ENCODE data around the gene SORCS2.

The SORCS2 gene

DNA sequence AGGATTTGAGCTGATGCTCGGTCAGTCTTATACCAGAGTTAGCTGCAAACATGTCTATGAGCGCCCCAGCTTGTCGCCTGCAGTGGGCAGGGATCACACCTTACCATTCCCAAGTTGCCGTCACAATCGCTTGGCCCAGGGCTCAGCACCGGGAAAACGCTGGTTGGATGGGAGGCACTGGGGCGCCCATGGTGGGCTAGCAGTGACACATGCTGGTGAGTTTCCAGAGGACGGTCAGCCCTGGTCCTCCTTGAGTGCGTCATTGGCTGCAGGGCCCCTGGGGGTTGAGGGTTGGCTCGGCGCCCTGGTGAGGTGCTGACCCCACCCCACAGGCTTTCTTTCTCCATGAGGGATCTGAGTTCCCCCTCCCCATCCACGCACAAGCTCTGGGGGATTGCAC lies 50.4 kb downstream of the SORCS2 start:
- no peaks in the 10 kb centered on the region for H3K4me1 ChIP-seq (ENCODE audit: insufficient read depth, low read length, severe bottlenecking)
- no peak overlapping the region for H3K4me3 ChIP-seq (ENCODE audit: low read depth, low read length, poor library complexity, severe bottlenecking)
- no peaks in the 10 kb centered on the region for H3F3A ChIP-seq (ENCODE audit: insufficient read depth, low read length)
- no peak for TF ChIP-seq EZH2 (IDR thresholded peaks at IDR 0.05; ENCODE audit: borderline replicate concordance, low read length)
- TF ChIP-seq, protein P1, sequence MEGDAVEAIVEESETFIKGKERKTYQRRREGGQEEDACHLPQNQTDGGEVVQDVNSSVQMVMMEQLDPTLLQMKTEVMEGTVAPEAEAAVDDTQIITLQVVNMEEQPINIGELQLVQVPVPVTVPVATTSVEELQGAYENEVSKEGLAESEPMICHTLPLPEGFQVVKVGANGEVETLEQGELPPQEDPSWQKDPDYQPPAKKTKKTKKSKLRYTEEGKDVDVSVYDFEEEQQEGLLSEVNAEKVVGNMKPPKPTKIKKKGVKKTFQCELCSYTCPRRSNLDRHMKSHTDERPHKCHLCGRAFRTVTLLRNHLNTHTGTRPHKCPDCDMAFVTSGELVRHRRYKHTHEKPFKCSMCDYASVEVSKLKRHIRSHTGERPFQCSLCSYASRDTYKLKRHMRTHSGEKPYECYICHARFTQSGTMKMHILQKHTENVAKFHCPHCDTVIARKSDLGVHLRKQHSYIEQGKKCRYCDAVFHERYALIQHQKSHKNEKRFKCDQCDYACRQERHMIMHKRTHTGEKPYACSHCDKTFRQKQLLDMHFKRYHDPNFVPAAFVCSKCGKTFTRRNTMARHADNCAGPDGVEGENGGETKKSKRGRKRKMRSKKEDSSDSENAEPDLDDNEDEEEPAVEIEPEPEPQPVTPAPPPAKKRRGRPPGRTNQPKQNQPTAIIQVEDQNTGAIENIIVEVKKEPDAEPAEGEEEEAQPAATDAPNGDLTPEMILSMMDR (IDR thresholded peaks at IDR 0.05; ENCODE audit: low read length), result no peak
- H3K79me2 ChIP-seq (ENCODE audit: insufficient read depth, low read length), result no peaks in the 10 kb centered on the region
- no peak overlapping the region for H3K27ac ChIP-seq (ENCODE audit: low read depth, low read length, poor library complexity, severe bottlenecking)
- H3K36me3 ChIP-seq (ENCODE audit: insufficient read depth, low read length), result no peaks in the 10 kb centered on the region
- no peaks in the 10 kb centered on the region for H3K9me3 ChIP-seq (ENCODE audit: low read length)
- H3K27me3 ChIP-seq (ENCODE audit: insufficient read depth, low read length), result no peaks in the 10 kb centered on the region
- H2AFZ ChIP-seq (ENCODE audit: low read length), result no peak overlapping the region
- H3K4me2 ChIP-seq (ENCODE audit: low read length), result no peak overlapping the region
- H4K20me1 ChIP-seq (ENCODE audit: insufficient read depth, low read length), result no peaks in the 10 kb centered on the region
- H3K9ac ChIP-seq (ENCODE audit: low read length), result no peak overlapping the region
- no peaks in the 10 kb centered on the region for H3K9me2 ChIP-seq (ENCODE audit: low read depth, low read length)

DNA sequence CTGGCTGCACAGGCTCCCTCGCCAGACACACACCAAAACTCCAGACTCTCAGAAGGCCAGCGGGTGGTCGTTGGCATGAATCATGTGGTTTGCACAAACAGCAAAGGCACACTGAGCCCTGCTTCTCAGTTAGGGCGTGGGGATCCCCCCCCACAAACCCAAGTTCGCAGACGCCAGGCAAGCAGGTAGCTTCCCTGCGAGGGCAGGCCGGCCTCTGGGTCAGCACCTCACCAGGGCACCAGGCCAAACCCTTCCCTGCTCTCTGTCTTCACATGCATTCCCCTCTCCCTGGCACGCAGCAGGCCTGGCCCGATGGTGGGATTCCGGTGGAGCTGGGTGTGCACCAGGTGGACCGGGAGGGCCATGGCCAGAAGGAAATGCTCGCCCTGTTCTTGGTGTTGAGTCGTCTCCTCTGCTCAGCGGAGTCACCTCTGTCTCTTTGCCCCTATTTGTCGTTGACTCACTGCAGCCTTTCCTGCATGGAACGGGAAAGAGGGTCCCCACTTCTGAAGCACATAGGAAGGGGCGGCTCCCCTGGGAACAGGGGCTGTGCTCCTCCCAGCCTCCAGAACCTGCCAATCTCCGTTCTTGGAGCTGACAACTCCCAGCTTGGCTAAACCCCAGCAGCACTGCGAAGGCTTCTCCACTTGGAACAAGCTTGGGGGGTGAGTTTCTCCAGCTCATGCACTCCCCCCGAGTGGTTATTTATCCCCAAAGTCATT lies 51.4 kb downstream of the SORCS2 start:
- H3K79me2 ChIP-seq (ENCODE audit: insufficient read depth, low read length), result no peaks in the 10 kb centered on the region
- H2AFZ ChIP-seq (ENCODE audit: low read length), result no peak overlapping the region
- H3K4me2 ChIP-seq (ENCODE audit: low read length), result no peak overlapping the region
- no peaks in the 10 kb centered on the region for H3K27me3 ChIP-seq (ENCODE audit: insufficient read depth, low read length)
- TF ChIP-seq EZH2 (IDR thresholded peaks at IDR 0.05; ENCODE audit: borderline replicate concordance, low read length), result no peak
- TF ChIP-seq, protein P1 (IDR thresholded peaks at IDR 0.05; ENCODE audit: low read length), result no peak
- H4K20me1 ChIP-seq (ENCODE audit: insufficient read depth, low read length), result no peaks in the 10 kb centered on the region
- no peaks in the 10 kb centered on the region for H3K9me2 ChIP-seq (ENCODE audit: low read depth, low read length)
- H3K9me3 ChIP-seq (ENCODE audit: low read length), result no peaks in the 10 kb centered on the region
- no peaks in the 10 kb centered on the region for H3K4me1 ChIP-seq (ENCODE audit: insufficient read depth, low read length, severe bottlenecking)
- H3K4me3 ChIP-seq (ENCODE audit: low read depth, low read length, poor library complexity, severe bottlenecking), result no peak overlapping the region
- H3K9ac ChIP-seq (ENCODE audit: low read length), result no peak overlapping the region
- H3F3A ChIP-seq (ENCODE audit: insufficient read depth, low read length), result no peaks in the 10 kb centered on the region
- H3K27ac ChIP-seq (ENCODE audit: low read depth, low read length, poor library complexity, severe bottlenecking), result no peak overlapping the region
- no peaks in the 10 kb centered on the region for H3K36me3 ChIP-seq (ENCODE audit: insufficient read depth, low read length)

DNA sequence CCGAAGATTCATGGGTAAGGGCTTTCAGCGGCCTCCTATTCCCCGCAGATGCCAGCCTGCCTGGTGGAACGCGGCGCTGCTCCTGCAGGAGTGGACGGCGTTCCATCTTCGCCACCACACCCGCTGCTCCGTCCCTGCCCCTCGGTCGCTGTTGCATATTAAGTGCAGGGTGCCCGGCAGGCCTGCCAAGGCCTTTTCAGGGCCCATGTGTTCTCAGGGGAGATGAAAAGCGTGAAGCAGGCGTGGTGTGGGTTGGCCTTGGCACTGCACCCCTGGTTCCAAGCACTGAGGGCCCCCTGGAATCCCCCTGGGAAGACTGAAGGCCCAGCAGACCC lies 52.0 kb downstream of the SORCS2 start:
- no peaks in the 10 kb centered on the region for H3K79me2 ChIP-seq (ENCODE audit: insufficient read depth, low read length)
- no peak overlapping the region for H3K4me2 ChIP-seq (ENCODE audit: low read length)
- no peaks in the 10 kb centered on the region for H3K27me3 ChIP-seq (ENCODE audit: insufficient read depth, low read length)
- no peaks in the 10 kb centered on the region for H3K4me1 ChIP-seq (ENCODE audit: insufficient read depth, low read length, severe bottlenecking)
- no peaks in the 10 kb centered on the region for H4K20me1 ChIP-seq (ENCODE audit: insufficient read depth, low read length)
- no peak overlapping the region for H3K27ac ChIP-seq (ENCODE audit: low read depth, low read length, poor library complexity, severe bottlenecking)
- H2AFZ ChIP-seq (ENCODE audit: low read length), result no peak overlapping the region
- H3K9me2 ChIP-seq (ENCODE audit: low read depth, low read length), result no peaks in the 10 kb centered on the region
- no peak overlapping the region for H3K4me3 ChIP-seq (ENCODE audit: low read depth, low read length, poor library complexity, severe bottlenecking)
- no peak for TF ChIP-seq EZH2 (IDR thresholded peaks at IDR 0.05; ENCODE audit: borderline replicate concordance, low read length)
- no peaks in the 10 kb centered on the region for H3F3A ChIP-seq (ENCODE audit: insufficient read depth, low read length)
- no peaks in the 10 kb centered on the region for H3K9me3 ChIP-seq (ENCODE audit: low read length)
- no peaks in the 10 kb centered on the region for H3K36me3 ChIP-seq (ENCODE audit: insufficient read depth, low read length)
- H3K9ac ChIP-seq (ENCODE audit: low read length), result no peak overlapping the region

DNA sequence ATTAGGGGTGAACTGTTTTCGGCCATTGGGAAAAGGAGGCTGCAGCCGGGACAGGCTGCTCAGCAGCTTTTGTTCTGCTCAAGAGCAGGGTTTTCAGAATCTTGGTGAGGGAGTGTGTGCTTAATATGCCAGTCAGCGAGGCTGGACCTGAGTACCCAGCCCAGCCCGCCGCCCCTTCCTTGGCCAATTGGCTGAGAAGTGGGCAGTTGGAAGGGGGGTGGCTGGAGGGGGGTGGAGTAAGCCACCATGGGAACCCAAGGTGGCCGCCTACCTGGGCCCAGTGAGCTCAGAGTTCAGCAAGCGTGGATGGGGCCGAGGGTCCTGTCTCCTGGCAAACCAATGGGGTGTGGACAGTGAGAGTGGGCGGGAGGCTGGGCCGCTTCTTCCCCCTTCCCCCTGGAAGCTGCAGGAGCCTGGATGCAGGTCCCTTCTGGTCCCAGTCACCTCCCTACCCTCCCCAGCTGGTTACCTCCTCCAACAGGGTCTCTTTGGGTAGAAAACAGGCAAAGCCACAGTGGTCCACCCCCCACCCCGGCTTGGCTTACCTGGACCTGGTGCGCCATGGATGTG lies 52.5 kb downstream of the SORCS2 start:
- no peaks in the 10 kb centered on the region for H3K9me2 ChIP-seq (ENCODE audit: low read depth, low read length)
- H3K9ac ChIP-seq (ENCODE audit: low read length), result no peak overlapping the region
- H3F3A ChIP-seq (ENCODE audit: insufficient read depth, low read length), result no peaks in the 10 kb centered on the region
- no peak overlapping the region for H3K4me3 ChIP-seq (ENCODE audit: low read depth, low read length, poor library complexity, severe bottlenecking)
- H3K4me2 ChIP-seq (ENCODE audit: low read length), result no peak overlapping the region
- no peak overlapping the region for H2AFZ ChIP-seq (ENCODE audit: low read length)
- H3K27ac ChIP-seq (ENCODE audit: low read depth, low read length, poor library complexity, severe bottlenecking), result no peak overlapping the region
- no peaks in the 10 kb centered on the region for H3K9me3 ChIP-seq (ENCODE audit: low read length)
- no peaks in the 10 kb centered on the region for H3K27me3 ChIP-seq (ENCODE audit: insufficient read depth, low read length)
- no peak for TF ChIP-seq EZH2 (IDR thresholded peaks at IDR 0.05; ENCODE audit: borderline replicate concordance, low read length)
- TF ChIP-seq, protein P1 (IDR thresholded peaks at IDR 0.05; ENCODE audit: low read length), result no peak
- H3K36me3 ChIP-seq (ENCODE audit: insufficient read depth, low read length), result no peaks in the 10 kb centered on the region
- no peaks in the 10 kb centered on the region for H3K79me2 ChIP-seq (ENCODE audit: insufficient read depth, low read length)
- no peaks in the 10 kb centered on the region for H4K20me1 ChIP-seq (ENCODE audit: insufficient read depth, low read length)
- no peaks in the 10 kb centered on the region for H3K4me1 ChIP-seq (ENCODE audit: insufficient read depth, low read length, severe bottlenecking)

Data from OCI-LY1 (cell line).